H1 (cell line): ENCODE results near the gene GRK5. TPM values are rescaled to one million over a fixed set of nuclear protein-coding genes. Genes with fewer than 3 reads are reported as not detected.
A peak's percentile ranks its signal among the peaks of the same experiment; 100 is the strongest.

Experiments used
- CTCF ChIA-PET: fragments of 300-600 bp; sonication (Branson Sonifier 250); formaldehyde crosslinking; loops from one replicate; lab custom pipeline; 2021; ENCODE audit not compliant: partially characterized antibody; lab: Charles Lee
- POLR2A ChIA-PET: fragments of 300-600 bp; sonication (Branson Sonifier 250); formaldehyde crosslinking; loops from one replicate; lab custom pipeline; 2021; ENCODE audit warnings: inconsistent platforms; ENCODE audit not compliant: partially characterized antibody; lab: Charles Lee
- DNase-seq, 2 experiments: peaks; one replicate each; pipeline versions ENCODE4 v3.0.0 to v3.0.0-alpha.2; 2010 to 2022; ENCODE audit warnings: low spot score in 2 of 2, low read depth in 1 of 2, mixed read lengths in 1 of 2
- FAIRE-seq: peaks from 2 replicates; lab custom pipeline; 2011; peaks lifted over from hg19 to GRCh38; lab: Jason Lieb, UNC
- H2AFZ ChIP-seq: 2 replicates; pipeline ENCODE4 v1.8.1; 2012; ENCODE audit warnings: low read length, inconsistent platforms
- H2AK5ac ChIP-seq: 2 replicates; pipeline ENCODE4 v1.6.1; 2013; ENCODE audit warnings: low read depth, low read length
- H2BK120ac ChIP-seq: replicated peaks from 2 replicates; pipeline ENCODE3; 2013; ENCODE audit warnings: low read depth, low read length, inconsistent platforms
- H2BK12ac ChIP-seq: 2 replicates; pipeline ENCODE4 v1.6.1; 2013; ENCODE audit warnings: low read depth, low read length
- H2BK15ac ChIP-seq: 2 replicates; pipeline ENCODE4 v1.6.1; 2013; ENCODE audit warnings: low read length
- H2BK20ac ChIP-seq: 2 replicates; pipeline ENCODE4 v1.6.1; 2013; ENCODE audit warnings: low read length
- H2BK5ac ChIP-seq: 2 replicates; pipeline ENCODE4 v1.6.1; 2013; ENCODE audit warnings: low read depth, low read length
- H3K14ac ChIP-seq: 2 replicates; pipeline ENCODE4 v1.6.1; 2013; ENCODE audit warnings: inconsistent platforms; ENCODE audit not compliant: insufficient read length
- H3K18ac ChIP-seq: 2 replicates; pipeline ENCODE4 v1.6.1; 2013; ENCODE audit warnings: low read length; ENCODE audit errors: extremely low read depth
- H3K23ac ChIP-seq: 2 replicates; pipeline ENCODE4 v1.6.1; 2013; ENCODE audit warnings: inconsistent platforms; ENCODE audit not compliant: insufficient read length
- H3K23me2 ChIP-seq: 2 replicates; pipeline ENCODE4 v1.6.1; 2013; ENCODE audit warnings: low read depth, low read length
- H3K27ac ChIP-seq: 2 replicates; pipeline ENCODE4 v1.6.1; 2011; ENCODE audit warnings: low read depth, low read length, inconsistent platforms
- H3K27me3 ChIP-seq, 4 experiments: replicated peaks in 1 of 4; 1 replicate in 1 of 4; 2 replicates in 3 of 4; pipeline versions ENCODE4 v1.6.1 to v1.8.1; 2011 to 2013; ENCODE audit warnings: low read length in 3 of 4, mild to moderate bottlenecking in 3 of 4, inconsistent platforms in 2 of 4, mixed read lengths in 2 of 4, moderate library complexity in 1 of 4; ENCODE audit not compliant: control insufficient read depth in 3 of 4, insufficient read depth in 3 of 4; ENCODE audit errors: extremely low read depth in 1 of 4
- H3K36me3 ChIP-seq, 4 experiments: 2 replicates each; pipeline versions ENCODE4 v1.6.1 to v1.8.1; 2011 to 2013; ENCODE audit warnings: mild to moderate bottlenecking in 4 of 4, low read length in 3 of 4, moderate library complexity in 2 of 4, control low read depth in 1 of 4, inconsistent platforms in 1 of 4; ENCODE audit not compliant: insufficient read depth in 4 of 4, control insufficient read depth in 2 of 4
- H3K4ac ChIP-seq: replicated peaks from 2 replicates; pipeline ENCODE3; 2013; ENCODE audit warnings: low read length, low read depth, mixed read lengths, inconsistent platforms; ENCODE audit not compliant: insufficient read length
- H3K4me1 ChIP-seq, 4 experiments: replicated peaks in 1 of 4; 1 replicate in 1 of 4; 2 replicates in 3 of 4; pipeline versions ENCODE4 v1.6.1 to v1.8.1; 2011 to 2013; ENCODE audit warnings: low read length in 3 of 4, inconsistent platforms in 2 of 4, mixed read lengths in 1 of 4; ENCODE audit not compliant: insufficient read depth in 4 of 4, control insufficient read depth in 3 of 4
- H3K4me2 ChIP-seq, 2 experiments: 2 replicates each; pipeline versions ENCODE4 v1.6.1 to v1.8.1; 2011 to 2013; ENCODE audit warnings: low read depth in 2 of 2, low read length in 2 of 2, control low read depth in 1 of 2, inconsistent platforms in 1 of 2, mild to moderate bottlenecking in 1 of 2; ENCODE audit not compliant: insufficient read depth in 1 of 2
- H3K4me3 ChIP-seq, 4 experiments: fragments of 200-600, 300-600 bp in 1 of 4; sonication (generic), shearing (Covaris generic), sonication (Bioruptor Twin) in 1 of 4; 2 replicates each; pipeline versions ENCODE4 v1.5.1 to v1.8.1; 2011 to 2016; ENCODE audit warnings: low read length in 4 of 4, low read depth in 3 of 4, control low read depth in 2 of 4, inconsistent platforms in 2 of 4, mild to moderate bottlenecking in 2 of 4, mixed read lengths in 1 of 4, moderate library complexity in 1 of 4; ENCODE audit not compliant: insufficient read depth in 2 of 4; ENCODE audit errors: extremely low read depth in 1 of 4
- H3K56ac ChIP-seq: replicated peaks from 2 replicates; pipeline ENCODE3; 2013; ENCODE audit warnings: low read depth, mild to moderate bottlenecking, mixed read lengths, low read length, inconsistent platforms; ENCODE audit not compliant: insufficient read length
- H3K79me1 ChIP-seq: 2 replicates; pipeline ENCODE4 v1.6.1; 2013; ENCODE audit warnings: low read depth, low read length, control low read depth
- H3K79me2 ChIP-seq, 2 experiments: 2 replicates each; pipeline versions ENCODE4 v1.6.1 to v1.8.1; 2012 to 2013; ENCODE audit warnings: low read length in 2 of 2, mild to moderate bottlenecking in 2 of 2, inconsistent platforms in 1 of 2; ENCODE audit not compliant: insufficient read depth in 2 of 2, control insufficient read depth in 1 of 2
- H3K9ac ChIP-seq, 4 experiments: replicated peaks in 1 of 4; 1 replicate in 1 of 4; 2 replicates in 3 of 4; pipeline versions ENCODE4 v1.6.1 to v1.8.1; 2011 to 2013; ENCODE audit warnings: low read depth in 3 of 4, low read length in 3 of 4, control low read depth in 2 of 4, mild to moderate bottlenecking in 2 of 4, moderate library complexity in 2 of 4, inconsistent platforms in 1 of 4; ENCODE audit errors: extremely low read depth in 1 of 4
- H3K9me3 ChIP-seq, 2 experiments: 2 replicates each; pipeline versions ENCODE4 v1.6.1 to v1.8.1; 2012 to 2013; ENCODE audit warnings: mild to moderate bottlenecking in 2 of 2, moderate library complexity in 2 of 2, control low read depth in 1 of 2, inconsistent platforms in 1 of 2, low read depth in 1 of 2, low read length in 1 of 2, mixed read lengths in 1 of 2; ENCODE audit not compliant: insufficient read depth in 2 of 2
- H4K20me1 ChIP-seq, 2 experiments: replicated peaks in 1 of 2; 2 replicates each; pipeline versions ENCODE3 to v1.8.1; 2011 to 2013; ENCODE audit warnings: inconsistent platforms in 2 of 2, low read length in 2 of 2, mild to moderate bottlenecking in 1 of 2; ENCODE audit not compliant: insufficient read depth in 2 of 2, control insufficient read depth in 1 of 2
- H4K5ac ChIP-seq: 2 replicates; pipeline ENCODE4 v1.6.1; 2013; ENCODE audit warnings: low read length, low read depth, mixed read lengths, inconsistent platforms; ENCODE audit not compliant: insufficient read length
- H4K8ac ChIP-seq: 2 replicates; pipeline ENCODE4 v1.8.0; 2013; ENCODE audit warnings: mild to moderate bottlenecking, moderate library complexity, low read length, inconsistent platforms; ENCODE audit not compliant: insufficient read depth; ENCODE audit errors: extremely low read depth
- H4K91ac ChIP-seq: replicated peaks from 2 replicates; pipeline ENCODE3; 2013; ENCODE audit warnings: low read length, mixed read lengths, inconsistent platforms; ENCODE audit not compliant: insufficient read length
- CHD1 ChIP-seq: IDR thresholded peaks from 2 replicates; pipeline ENCODE4 v1.6.1; 2012; ENCODE audit warnings: low read depth, low read length, improper control_type of control experiment
- CTCF ChIP-seq, 3 experiments: IDR thresholded peaks; 1 replicate in 2 of 3; 2 replicates in 1 of 3; pipeline versions ENCODE4 v1.5.1 to v1.6.1; 2011; ENCODE audit warnings: low read length in 3 of 3, mild to moderate bottlenecking in 3 of 3, inconsistent platforms in 2 of 3, low read depth in 1 of 3, moderate library complexity in 1 of 3; ENCODE audit not compliant: insufficient read depth in 1 of 3; ENCODE audit errors: control extremely low read depth in 1 of 3
- TBP ChIP-seq: IDR thresholded peaks from 2 replicates; pipeline ENCODE4 v1.6.1; 2011; ENCODE audit warnings: low read depth, low read length, improper control_type of control experiment
- WGBS, 2 experiments: shearing (Covaris generic) in 1 of 2; methylation state at CpG; one replicate each; pipeline versions ENCODE4 v1.1.6 to v1.1.7; 2013 to 2015; ENCODE audit warnings: low lambda C conversion rate in 2 of 2, mixed read lengths in 2 of 2, inconsistent platforms in 1 of 2, low coverage in 1 of 2, missing lambda C conversion rate in 1 of 2; ENCODE audit not compliant: insufficient replicate concordance in 2 of 2, insufficient coverage in 1 of 2, insufficient read length in 1 of 2; ENCODE audit errors: extremely low coverage in 1 of 2, missing lambda C conversion rate in 1 of 2; 5-methylcytosine and 5-hydroxymethylcytosine counted together
- polyA plus RNA-seq, 7 experiments: library from polyadenylated mRNA; depleted of rRNA in 3 of 7; stranded (reverse) in 5 of 7; unstranded in 2 of 7; fragments of >200 nt in 5 of 7; fragments of 200-250 nt in 2 of 7; gene quantifications; 1 replicate in 5 of 7; 2 replicates in 1 of 7; 4 replicates in 1 of 7; pipeline versions ENCODE4 v1.2.1 to v1.2.3, GENCODE V29; 2011 to 2013; ENCODE audit warnings: missing spikeins in 2 of 7, mixed read lengths in 2 of 7
- total RNA-seq: library from RNA; stranded (reverse); fragmentation: NEBNext Ultra II Directional; extraction: Animal tissue kit (Norgen Biotek cat#: 25700); gene quantifications from 2 replicates; pipeline ENCODE4 v1.2.1, GENCODE V29; 2021

GRK5 gene
- total and polyA plus RNA-seq, 2 of the 8 experiments (the other 6 are each of a cell fraction or from before 2014, with no cell fraction given): 0.54 to 2.5 TPM

DNA sequence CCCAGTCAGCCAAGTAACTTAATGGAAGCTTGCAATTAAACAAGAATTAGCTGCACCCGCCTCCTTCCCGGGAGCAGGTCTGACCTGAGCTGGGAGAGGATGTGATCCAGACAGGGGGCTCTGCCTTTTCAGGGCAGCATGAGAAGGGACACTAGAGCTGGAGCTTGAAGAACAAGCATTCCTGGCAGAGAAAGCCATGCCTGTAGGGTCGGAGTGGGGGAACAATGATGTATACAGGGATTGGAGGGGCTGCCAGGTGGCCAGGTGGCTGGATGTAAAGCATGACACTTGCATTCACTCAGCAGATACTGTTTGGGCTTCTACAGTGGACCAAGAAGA, 112.5 kb downstream of the GRK5 start:
- CTCF ChIA-PET: interaction anchor here (0.9 to 3.0 kb wide), 8 partner anchors 11 to 288 kb away, joined by 3 to 11 read pairs (median 4); no protein-coding TSS in a partner anchor
- Histone ChIP-seq H3K9me3 (no peaks in the 10 kb centered on the region), H3K56ac (no peak overlapping the region), H4K8ac (no peak overlapping the region; the same call in 1 of the 2 replicates), H3K4me3 (no peak overlapping the region), H2BK5ac (no peak overlapping the region), H4K20me1 (no peaks in the 10 kb centered on the region), H2AK5ac (no peak overlapping the region), H3K23me2 (no peaks in the 10 kb centered on the region; the same call in 1 of the 2 replicates), H3K79me1 (no peaks in the 10 kb centered on the region), H2AFZ (no peak overlapping the region)
- no peak for TF ChIP-seq TBP
- TF ChIP-seq CTCF (IDR thresholded peaks at IDR 0.05; ENCODE audit: control extremely low read depth in 1 of 3, insufficient read depth in 1 of 3, low read depth in 1 of 3, low read length in 3 of 3): no peak
- TF ChIP-seq CHD1: no peak
- TF ChIP-seq, all 59 proteins: peak for 0
- H3K9ac ChIP-seq: no peak overlapping the region
- DNase-seq (no peak), FAIRE-seq (no peak)
- H3K14ac ChIP-seq: no peak overlapping the region
- POLR2A ChIA-PET: interaction anchor here (0.9 kb wide), 1 partner anchor 16 kb away, joined by 3 read pairs; no protein-coding TSS in a partner anchor
- no peaks in the 10 kb centered on the region for H3K27me3 ChIP-seq
- WGBS, 2 experiments: 87% methylated on average over 3 of the region's 3 CpGs; no CpG with 5 or more reads in 1 of the 2 experiments
- no peaks in the 10 kb centered on the region for H3K79me2 ChIP-seq
- no peak overlapping the region for H3K18ac ChIP-seq
- no peak overlapping the region for H3K4ac ChIP-seq
- H2BK120ac ChIP-seq: no peak overlapping the region
- H2BK20ac ChIP-seq: no peak overlapping the region
- no peak overlapping the region for H4K91ac ChIP-seq
- H3K4me2 ChIP-seq: no peak overlapping the region
- no peak overlapping the region for H2BK15ac ChIP-seq
- H3K4me1 ChIP-seq: peaks cover 12 to 33% (median 23%) of the 10 kb centered on the region in 4 experiments
- no peak overlapping the region for H3K23ac ChIP-seq
- H3K27ac ChIP-seq: no peak overlapping the region
- H2BK12ac ChIP-seq: 0 out of 2 replicates have a peak overlapping the region, but pooled peaks have one; percentile 62
- H3K36me3 ChIP-seq: no peaks in the 10 kb centered on the region
- no peak overlapping the region for H4K5ac ChIP-seq
